Effector memory CD4-positive, alpha-beta T cell (primary cell): ENCODE data around the gene PHC1.
"Not testable (repeated sequence)": the region's sequence is repeated elsewhere in the genome, so short reads cannot be mapped to it uniquely, and the experiment has no call there.

ENCODE experiments used
- DNase-seq, 3 donors: peaks; one replicate each; pipeline ENCODE4 v3.0.0-alpha.2; 2020
- H3K27ac ChIP-seq: 2 replicates; pipeline ENCODE4 v1.7.0; 2013; ENCODE audit warnings: mild to moderate bottlenecking, low read length, moderate library complexity; ENCODE audit not compliant: insufficient read depth, poor library complexity, severe bottlenecking
- H3K27me3 ChIP-seq: replicated peaks from 2 replicates; pipeline ENCODE4 v1.7.0; 2013; ENCODE audit warnings: mild to moderate bottlenecking, low read length; ENCODE audit not compliant: insufficient read depth, control insufficient read depth, poor library complexity, severe bottlenecking
- H3K36me3 ChIP-seq: 2 replicates; pipeline ENCODE4 v1.7.0; 2013; ENCODE audit warnings: mild to moderate bottlenecking, low read length, moderate library complexity; ENCODE audit not compliant: control insufficient read depth, insufficient read depth
- H3K4me1 ChIP-seq: 2 replicates; pipeline ENCODE4 v1.7.0; 2013; ENCODE audit warnings: low read length, mild to moderate bottlenecking; ENCODE audit not compliant: control insufficient read depth, insufficient read depth, poor library complexity, severe bottlenecking
- H3K4me3 ChIP-seq: 2 replicates; pipeline ENCODE4 v1.7.0; 2013; ENCODE audit warnings: low read length, low read depth, mild to moderate bottlenecking; ENCODE audit not compliant: insufficient read depth, poor library complexity, severe bottlenecking
- H3K9me3 ChIP-seq: 2 replicates; pipeline ENCODE4 v1.7.0; 2013; ENCODE audit warnings: mild to moderate bottlenecking, low read length, moderate library complexity; ENCODE audit not compliant: control insufficient read depth

PHC1 gene

GRCh38 chr12:8922544-8922943, 8.2 kb downstream of the PHC1 start:
- DNase-seq = no peak
- H3K4me3 ChIP-seq = no peak overlapping the region
- no peaks in the 10 kb centered on the region for H3K9me3 ChIP-seq
- peaks cover 31% of the 10 kb centered on the region for H3K36me3 ChIP-seq
- H3K27ac ChIP-seq = no peak overlapping the region
- no peaks in the 10 kb centered on the region for H3K4me1 ChIP-seq
- H3K27me3 ChIP-seq = no peaks in the 10 kb centered on the region

DNA sequence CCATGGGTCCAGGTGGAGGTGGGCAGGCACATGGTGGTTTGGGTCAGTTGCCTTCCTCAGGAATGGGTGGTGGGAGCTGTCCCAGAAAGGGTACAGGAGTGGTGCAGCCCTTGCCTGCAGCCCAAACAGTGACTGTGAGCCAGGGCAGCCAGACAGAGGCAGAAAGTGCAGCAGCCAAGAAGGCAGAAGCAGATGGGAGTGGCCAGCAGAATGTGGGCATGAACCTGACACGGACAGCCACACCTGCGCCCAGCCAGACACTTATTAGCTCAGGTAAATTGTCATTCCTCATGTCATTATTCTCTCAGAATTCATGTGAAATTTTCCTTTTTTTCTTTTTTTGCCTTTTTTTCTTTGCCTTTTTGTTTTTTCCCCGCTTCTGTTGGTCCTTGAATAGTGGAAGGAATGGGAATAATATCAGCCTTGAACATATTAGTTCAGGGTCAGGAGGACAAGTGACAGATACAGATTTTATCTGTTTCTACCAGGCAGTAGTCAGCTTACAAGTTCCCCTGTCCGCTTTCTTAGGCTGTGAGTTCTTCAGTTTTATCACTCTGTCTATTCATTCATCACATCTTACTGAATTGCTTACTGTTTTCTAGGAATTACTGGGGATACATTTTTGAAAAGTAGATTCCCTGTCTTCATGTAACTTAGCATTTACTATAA, 16.5 kb downstream of the PHC1 start:
- peaks cover 34% of the 10 kb centered on the region for H3K36me3 ChIP-seq
- H3K4me1 ChIP-seq, H3K27me3 ChIP-seq, H3K9me3 ChIP-seq, H3K27ac ChIP-seq, DNase-seq, H3K4me3 ChIP-seq: not testable (repeated sequence)

DNA sequence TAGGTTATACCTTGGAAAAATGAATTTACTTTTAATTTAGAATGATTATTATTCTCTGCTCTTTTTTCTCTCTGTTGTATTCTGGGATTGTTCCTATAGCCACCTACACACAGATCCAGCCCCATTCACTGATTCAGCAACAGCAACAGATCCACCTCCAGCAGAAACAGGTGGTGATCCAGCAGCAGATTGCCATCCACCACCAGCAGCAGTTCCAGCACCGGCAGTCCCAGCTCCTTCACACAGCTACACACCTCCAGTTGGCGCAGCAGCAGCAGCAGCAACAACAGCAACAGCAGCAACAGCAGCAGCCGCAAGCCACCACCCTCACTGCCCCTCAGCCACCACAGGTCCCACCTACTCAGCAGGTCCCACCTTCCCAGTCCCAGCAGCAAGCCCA, 18.2 kb downstream of the PHC1 start:
- H3K36me3 ChIP-seq = peaks cover 37% of the 10 kb centered on the region
- not testable (repeated sequence) for DNase-seq, H3K4me3 ChIP-seq, H3K4me1 ChIP-seq, H3K9me3 ChIP-seq, H3K27me3 ChIP-seq, H3K27ac ChIP-seq

GRCh38 chr12:8934080-8934479, 19.8 kb downstream of the PHC1 start:
- DNase-seq, H3K4me3 ChIP-seq, H3K9me3 ChIP-seq, H3K4me1 ChIP-seq, H3K27ac ChIP-seq, H3K27me3 ChIP-seq: not testable (repeated sequence)
- H3K36me3 ChIP-seq = peaks cover 37% of the 10 kb centered on the region

DNA sequence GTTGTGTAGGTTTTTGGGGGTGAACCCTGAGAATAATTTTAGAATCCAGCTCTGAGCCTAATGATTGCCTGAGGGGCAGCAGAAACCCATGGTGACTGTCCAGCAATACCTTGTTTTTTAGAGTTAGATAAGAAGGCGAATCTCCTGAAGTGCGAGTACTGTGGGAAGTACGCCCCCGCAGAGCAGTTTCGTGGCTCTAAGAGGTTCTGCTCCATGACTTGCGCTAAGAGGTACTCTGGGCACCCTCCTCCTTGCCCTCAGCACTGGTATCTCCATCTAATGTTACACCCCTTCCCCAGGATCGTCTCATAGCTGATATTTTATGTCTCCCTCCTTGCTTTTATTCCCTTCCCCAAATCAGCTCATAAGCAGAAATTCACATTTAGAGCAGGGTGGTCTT, 22.4 kb downstream of the PHC1 start:
- H3K27me3 ChIP-seq = no peaks in the 10 kb centered on the region
- DNase-seq = no peak
- H3K9me3 ChIP-seq = no peaks in the 10 kb centered on the region
- peaks cover 28% of the 10 kb centered on the region for H3K36me3 ChIP-seq
- no peaks in the 10 kb centered on the region for H3K4me1 ChIP-seq
- H3K4me3 ChIP-seq = no peak overlapping the region
- no peak overlapping the region for H3K27ac ChIP-seq

DNA sequence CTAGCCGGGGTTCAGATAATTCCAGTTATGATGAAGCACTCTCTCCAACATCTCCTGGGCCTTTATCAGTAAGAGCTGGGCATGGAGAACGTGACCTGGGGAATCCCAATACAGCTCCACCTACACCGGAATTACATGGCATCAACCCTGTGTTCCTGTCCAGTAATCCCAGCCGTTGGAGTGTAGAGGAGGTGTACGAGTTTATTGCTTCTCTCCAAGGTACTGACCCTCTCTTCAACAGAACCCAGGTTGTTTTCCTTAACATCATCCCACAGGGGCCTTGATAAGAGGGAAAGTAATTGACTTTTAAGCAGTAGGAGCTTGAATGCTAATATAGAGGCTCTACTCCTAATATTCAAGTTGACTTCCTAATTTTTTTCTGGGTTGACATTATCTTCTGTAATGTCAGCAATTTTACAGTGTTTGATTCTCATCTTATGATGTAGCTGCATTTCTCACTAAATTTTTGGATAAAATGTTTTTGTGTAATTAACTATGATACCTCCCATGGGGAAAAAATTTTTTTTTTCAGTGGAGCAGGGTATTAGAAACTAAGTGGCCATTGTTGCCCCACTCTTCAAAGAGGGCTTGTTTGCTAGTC, 23.6 kb downstream of the PHC1 start:
- H3K9me3 ChIP-seq, H3K27me3 ChIP-seq, H3K27ac ChIP-seq, H3K4me1 ChIP-seq, DNase-seq, H3K4me3 ChIP-seq: not testable (repeated sequence)
- H3K36me3 ChIP-seq = peaks cover 33% of the 10 kb centered on the region

DNA sequence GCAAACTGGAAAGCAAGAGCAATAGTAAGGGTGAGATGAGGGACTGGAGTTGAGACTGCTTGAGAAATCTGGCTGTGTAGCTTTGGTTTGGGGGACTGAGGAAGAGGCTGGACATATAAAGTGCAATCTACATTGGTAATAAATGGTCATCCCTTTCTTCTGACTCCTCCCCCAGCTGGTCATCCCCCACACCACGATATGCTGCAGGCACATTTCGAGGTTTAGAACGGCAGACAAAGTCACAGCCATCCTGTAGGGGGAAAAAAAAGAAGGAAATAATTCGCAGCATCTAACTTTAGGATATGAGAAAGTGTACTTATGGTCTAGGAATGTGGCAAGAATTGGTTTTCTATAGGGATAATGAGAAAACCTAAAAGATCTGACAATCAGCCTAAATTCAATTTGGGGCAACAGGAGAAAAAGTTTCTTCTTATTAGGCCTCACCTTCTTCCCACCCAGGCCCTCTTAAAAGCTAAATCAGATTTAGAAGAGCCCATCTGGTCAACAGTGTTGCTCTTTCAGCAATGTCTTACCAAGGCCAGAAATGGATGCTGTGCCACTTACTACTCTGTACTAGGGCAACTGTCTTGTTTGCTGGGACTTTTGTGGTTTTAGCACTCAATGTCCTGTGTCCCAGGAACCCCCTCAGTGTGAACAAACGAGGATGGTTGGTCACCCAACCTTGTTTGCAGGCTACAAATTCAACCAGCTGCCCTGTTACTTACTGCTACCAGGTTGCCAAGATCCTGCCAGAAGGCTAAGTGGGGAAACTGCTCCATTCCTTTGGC, 27.6 kb downstream of the PHC1 start:
- Histone ChIP-seq H3K27ac (no peak overlapping the region), H3K27me3 (no peaks in the 10 kb centered on the region), H3K4me1 (peaks cover 3% of the 10 kb centered on the region), H3K4me3 (no peak overlapping the region), H3K9me3 (no peaks in the 10 kb centered on the region), H3K36me3 (peaks cover 48% of the 10 kb centered on the region)
- DNase-seq = no peak

- no peak for DNase-seq
Measured at GRCh38 chr12:8943565-8944186, 29.4 kb downstream of the PHC1 start.

DNA sequence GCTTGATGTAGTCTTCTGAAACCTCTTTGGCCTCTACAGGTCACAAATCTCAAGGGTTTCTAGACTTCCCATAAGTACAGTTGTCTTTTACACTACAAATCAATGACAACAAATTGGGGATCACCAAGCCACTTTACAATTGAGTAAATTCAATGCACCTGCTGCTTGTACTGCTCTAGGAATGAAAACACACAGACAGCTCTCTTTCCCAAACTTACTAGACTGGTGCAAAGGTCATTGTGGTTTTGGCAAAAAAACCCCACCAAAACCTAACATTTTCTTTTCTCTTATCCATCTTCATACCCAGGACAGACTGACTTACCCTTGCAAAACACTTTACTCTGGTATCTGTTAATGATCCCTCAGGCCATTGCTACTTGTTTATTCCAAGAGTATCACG, 32.4 kb downstream of the PHC1 start:
- Histone ChIP-seq H3K27me3 (no peaks in the 10 kb centered on the region), H3K4me1 (peaks cover 10% of the 10 kb centered on the region), H3K9me3 (no peaks in the 10 kb centered on the region), H3K27ac (no peak overlapping the region), H3K36me3 (peaks cover 42% of the 10 kb centered on the region), H3K4me3 (no peak overlapping the region)
- DNase-seq = no peak

More at GRCh38 chr12:8943565-8944186, 29.4 kb downstream of the PHC1 start:
- Histone ChIP-seq H3K9me3 (no peaks in the 10 kb centered on the region), H3K27ac (no peak overlapping the region), H3K27me3 (no peaks in the 10 kb centered on the region), H3K4me3 (no peak overlapping the region), H3K36me3 (peaks cover 47% of the 10 kb centered on the region), H3K4me1 (peaks cover 4% of the 10 kb centered on the region)

DNA sequence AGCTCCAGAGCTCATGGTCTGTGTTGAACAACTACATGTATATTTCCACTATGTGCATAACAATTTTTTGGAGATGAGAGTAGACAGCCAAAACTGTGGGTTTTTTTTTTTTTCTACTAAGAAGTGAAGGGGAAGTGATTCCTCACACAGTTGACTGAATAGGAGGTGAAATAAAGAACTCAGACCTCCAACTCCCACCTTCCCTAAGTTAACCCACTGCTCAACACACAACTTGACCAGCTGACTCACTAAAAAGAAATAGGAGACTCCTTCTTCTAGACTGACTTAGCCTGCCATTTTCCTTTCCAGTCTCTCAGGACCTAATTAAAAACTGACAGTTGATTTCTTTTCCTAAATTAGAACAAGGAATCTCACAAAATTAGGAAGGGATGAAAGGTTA, 33.4 kb downstream of the PHC1 start:
- Histone ChIP-seq H3K4me3 (no peak overlapping the region), H3K27me3 (no peaks in the 10 kb centered on the region), H3K27ac (peak overlapping the region; percentile 99), H3K36me3 (peaks cover 32% of the 10 kb centered on the region), H3K9me3 (no peaks in the 10 kb centered on the region), H3K4me1 (peaks cover 19% of the 10 kb centered on the region)
- DNase-seq = no peak
